Brain microvascular endothelial cell (primary cell): ENCODE results near the gene MYOZ2.

ENCODE experiments used
- DNase-seq: peaks from one replicate; pipeline ENCODE4 v3.0.0-alpha.2; 2020
- H3K27ac ChIP-seq: fragments of 250-450 bp; sonication (Bioruptor Pico); 2 replicates; pipeline ENCODE4 v1.5.1; 2020; ENCODE audit warnings: mild to moderate bottlenecking, moderate library complexity
- H3K27me3 ChIP-seq: fragments of 250-450 bp; sonication (Bioruptor Pico); replicated peaks from 2 replicates; pipeline ENCODE4 v1.5.1; 2020; ENCODE audit warnings: mild to moderate bottlenecking
- H3K36me3 ChIP-seq: fragments of 250-450 bp; sonication (Bioruptor Pico); replicated peaks from 2 replicates; pipeline ENCODE4 v1.5.1; 2020; ENCODE audit warnings: mild to moderate bottlenecking
- H3K4me3 ChIP-seq: 2 replicates; pipeline ENCODE4 v1.5.1; 2011; ENCODE audit warnings: low read depth, mild to moderate bottlenecking, control low read depth, low read length, moderate library complexity
- CTCF ChIP-seq: IDR thresholded peaks from 2 replicates; pipeline ENCODE4 v1.5.1; 2011; ENCODE audit warnings: low read depth, mild to moderate bottlenecking, moderate library complexity, low read length, control low read depth, inconsistent platforms; ENCODE audit errors: missing control alignments
- in situ Hi-C: cut with HindIII; loops from 2 replicates; pipeline ENCODE4 v1.10.0; 2017; ENCODE audit warnings: low sequenced_read_pairs, low pct_ligation_motif_present

The MYOZ2 gene

GRCh38 chr4:119098306-119098705 lies 37.3 kb upstream of the MYOZ2 start:
- TF ChIP-seq CTCF: no peak
- no peak overlapping the region for H3K27ac ChIP-seq
- no peaks in the 10 kb centered on the region for H3K27me3 ChIP-seq
- in situ Hi-C loops: no loop called here
- H3K4me3 ChIP-seq: no peak overlapping the region
- H3K36me3 ChIP-seq: no peaks in the 10 kb centered on the region
- no peak for DNase-seq

GRCh38 chr4:119099227-119099810 lies 36.3 kb upstream of the MYOZ2 start:
- peak overlapping the region; percentile 52 for H3K27ac ChIP-seq
- no peak overlapping the region for H3K4me3 ChIP-seq
- no peak for TF ChIP-seq CTCF
- DNase-seq: no peak
- in situ Hi-C loops: no loop called here
- no peaks in the 10 kb centered on the region for H3K27me3 ChIP-seq
- H3K36me3 ChIP-seq: no peaks in the 10 kb centered on the region

- no peak overlapping the region for H3K27ac ChIP-seq
- TF ChIP-seq CTCF: no peak
- no peaks in the 10 kb centered on the region for H3K27me3 ChIP-seq
- H3K36me3 ChIP-seq: no peaks in the 10 kb centered on the region
- H3K4me3 ChIP-seq: no peak overlapping the region
- in situ Hi-C loops: no loop called here
- no peak for DNase-seq
Observed at GRCh38 chr4:119100655-119101054, 35.0 kb upstream of the MYOZ2 start.

GRCh38 chr4:119103263-119103662 lies 32.4 kb upstream of the MYOZ2 start:
- Histone ChIP-seq H3K27me3 (no peaks in the 10 kb centered on the region), H3K36me3 (no peaks in the 10 kb centered on the region), H3K27ac (peak overlapping the region; percentile 74), H3K4me3 (no peak overlapping the region)
- TF ChIP-seq CTCF: no peak
- in situ Hi-C loops: no loop called here
- peak; percentile 73 for DNase-seq

- H3K27ac ChIP-seq: no peak overlapping the region
- no peak overlapping the region for H3K4me3 ChIP-seq
- no peaks in the 10 kb centered on the region for H3K36me3 ChIP-seq
- DNase-seq: no peak
- in situ Hi-C loops: no loop called here
- no peaks in the 10 kb centered on the region for H3K27me3 ChIP-seq
- no peak for TF ChIP-seq CTCF
Observed at GRCh38 chr4:119104644-119105273, 30.9 kb upstream of the MYOZ2 start.

GRCh38 chr4:119105605-119106004 lies 30.0 kb upstream of the MYOZ2 start:
- in situ Hi-C loops: no loop called here
- no peak for TF ChIP-seq CTCF
- no peaks in the 10 kb centered on the region for H3K27me3 ChIP-seq
- H3K27ac ChIP-seq: no peak overlapping the region
- no peak for DNase-seq
- H3K36me3 ChIP-seq: no peaks in the 10 kb centered on the region
- no peak overlapping the region for H3K4me3 ChIP-seq
